SKM-1 treated with dmso at 0.1 percent for 144 hours (cell line): ENCODE results near the gene SIK3.

ENCODE experiments used
- DNase-seq: peaks from one replicate; lab custom pipeline; 2025; ENCODE audit not compliant: unreplicated experiment; lab: John Stamatoyannopoulos, UW

SIK3 gene

DNA sequence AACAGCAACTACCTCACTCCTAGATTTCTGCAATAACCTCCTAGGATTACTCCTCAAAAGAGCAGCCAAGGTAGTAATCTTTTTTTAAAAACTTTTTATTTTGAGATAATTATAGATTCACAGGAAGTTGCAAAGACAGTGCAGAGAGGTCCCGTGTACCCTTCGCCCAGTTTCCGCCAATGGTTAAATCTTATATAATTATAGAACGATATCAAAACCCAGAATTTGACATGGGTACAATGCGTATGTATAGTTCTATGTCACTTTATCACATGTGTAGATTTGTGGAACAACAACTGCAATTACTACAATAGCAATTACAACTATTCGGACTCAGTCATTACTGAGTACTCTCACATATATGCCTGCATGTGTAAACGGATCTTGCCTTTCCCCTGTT lies 166.0 kb downstream of the SIK3 start:
- no peak for DNase-seq

DNA sequence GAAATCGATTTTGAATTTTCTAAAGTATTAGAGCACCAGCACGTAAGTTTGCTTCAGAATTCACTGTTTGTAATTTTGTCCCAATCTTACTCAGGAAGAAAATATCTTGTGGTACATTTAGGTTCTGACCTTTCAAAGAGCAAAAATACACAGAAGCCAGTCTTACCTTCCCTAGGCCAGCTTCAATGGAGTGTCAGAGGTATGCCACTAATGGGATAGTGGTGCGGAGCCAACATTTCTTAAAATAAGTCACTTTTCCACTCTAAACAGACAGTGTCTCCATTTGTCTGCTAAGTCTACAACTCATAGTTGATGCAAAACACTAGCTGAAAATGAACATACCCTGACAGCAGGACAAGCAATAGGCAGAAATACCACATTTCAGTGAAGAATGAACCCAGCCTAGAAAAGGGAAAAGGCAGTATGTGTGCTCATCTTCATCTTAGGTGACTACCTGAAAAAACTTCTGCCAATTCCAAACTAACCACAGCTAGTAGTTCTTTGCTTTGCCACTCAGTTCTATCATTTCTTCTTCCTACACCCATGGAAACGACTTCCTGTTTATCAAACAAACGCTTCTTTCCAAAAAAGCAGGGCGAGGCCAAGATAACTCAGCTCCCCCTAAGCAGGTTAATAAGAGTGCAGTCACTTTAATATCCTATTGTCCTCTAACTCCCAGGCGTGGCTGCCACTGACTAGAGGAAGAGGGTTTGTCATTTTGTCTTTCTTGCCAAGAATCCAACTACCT lies 166.8 kb downstream of the SIK3 start:
- DNase-seq, result peak; percentile 8

DNA sequence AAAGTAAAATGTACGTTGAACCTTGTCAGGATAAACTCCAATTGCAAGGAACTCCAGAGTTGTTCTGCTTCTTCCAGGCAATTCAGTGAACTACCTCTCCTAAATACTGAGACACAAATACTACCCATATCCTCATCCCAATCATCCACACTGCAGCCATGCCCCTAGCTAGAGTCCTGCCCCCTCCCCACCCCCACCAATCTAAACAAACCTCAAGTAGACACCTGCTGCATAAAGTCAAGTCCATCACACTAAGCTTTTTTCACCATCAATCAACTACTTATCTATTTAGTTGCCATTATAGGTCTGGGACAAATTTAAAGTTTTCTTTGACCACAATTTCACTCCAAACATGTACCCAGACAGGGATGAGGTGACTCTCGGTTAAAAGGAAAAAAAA lies 167.6 kb downstream of the SIK3 start:
- DNase-seq, result no peak

DNA sequence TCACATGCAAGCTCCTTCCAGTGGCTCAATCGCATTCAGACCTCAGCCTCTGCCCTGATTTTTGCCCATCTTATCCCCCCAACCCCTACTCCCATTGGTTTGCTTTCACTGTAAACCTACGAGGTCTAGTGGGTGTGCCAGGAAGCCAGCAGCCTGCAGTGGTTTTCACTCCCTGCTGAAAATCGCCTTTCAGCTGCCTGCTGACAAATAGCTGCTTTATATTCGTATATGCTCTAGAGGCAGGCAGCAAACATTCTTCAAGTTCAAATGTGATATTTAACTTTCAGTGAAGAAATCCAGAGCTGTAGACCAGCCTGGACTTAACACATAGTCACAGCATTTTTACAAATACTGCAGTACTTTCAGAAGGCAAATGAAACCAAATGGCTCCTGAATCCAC lies 168.1 kb downstream of the SIK3 start:
- no peak for DNase-seq

DNA sequence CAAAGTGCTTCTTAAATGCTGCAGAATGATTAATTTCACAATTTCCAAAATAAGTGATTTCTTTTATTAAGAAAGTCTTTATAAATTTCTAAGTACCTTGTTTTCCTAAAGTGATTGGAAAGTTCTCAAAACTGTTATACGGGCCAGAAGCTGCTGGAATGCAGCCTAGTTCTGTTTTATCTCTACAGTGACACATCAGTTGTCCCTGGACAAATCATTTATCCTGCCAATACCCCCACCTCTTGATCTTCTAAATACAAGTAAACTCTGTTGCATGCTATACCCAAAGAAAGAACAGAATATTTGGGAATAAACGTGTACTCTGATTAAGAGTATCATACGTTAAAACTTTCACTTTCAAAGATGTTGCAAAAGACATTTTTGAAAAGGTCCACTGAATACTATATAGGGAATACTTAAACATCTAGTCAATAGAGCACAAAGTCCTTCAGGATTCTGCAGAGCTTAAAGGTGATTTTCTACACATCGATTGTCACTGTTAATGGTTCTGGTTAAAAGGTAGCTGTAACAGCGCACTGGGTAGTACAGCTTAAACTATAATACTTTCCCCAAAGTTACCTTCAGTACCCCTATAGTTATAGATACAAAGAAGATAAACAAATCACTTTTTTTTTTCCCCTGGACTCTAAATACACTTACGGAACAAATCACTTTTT lies 168.7 kb downstream of the SIK3 start:
- no peak for DNase-seq

DNA sequence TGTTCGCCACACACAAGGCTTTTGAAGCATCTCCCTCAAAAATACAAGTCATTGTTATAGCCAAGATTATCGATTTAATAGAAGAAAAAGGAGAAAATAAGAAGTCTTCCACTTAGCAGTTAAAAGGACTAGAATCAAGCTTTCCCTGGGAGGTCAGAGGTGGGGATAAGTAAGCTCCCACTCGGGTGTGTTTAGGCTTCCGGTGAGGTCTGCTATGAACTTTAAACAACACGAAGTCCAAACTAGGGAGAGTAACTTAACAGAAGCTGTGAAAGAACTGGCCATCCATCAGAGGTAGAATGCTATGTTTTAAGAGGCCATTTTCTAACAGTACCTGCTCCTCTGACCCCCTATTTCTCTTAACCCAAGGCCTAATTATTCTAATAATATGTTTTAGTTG lies 169.4 kb downstream of the SIK3 start:
- no peak for DNase-seq

DNA sequence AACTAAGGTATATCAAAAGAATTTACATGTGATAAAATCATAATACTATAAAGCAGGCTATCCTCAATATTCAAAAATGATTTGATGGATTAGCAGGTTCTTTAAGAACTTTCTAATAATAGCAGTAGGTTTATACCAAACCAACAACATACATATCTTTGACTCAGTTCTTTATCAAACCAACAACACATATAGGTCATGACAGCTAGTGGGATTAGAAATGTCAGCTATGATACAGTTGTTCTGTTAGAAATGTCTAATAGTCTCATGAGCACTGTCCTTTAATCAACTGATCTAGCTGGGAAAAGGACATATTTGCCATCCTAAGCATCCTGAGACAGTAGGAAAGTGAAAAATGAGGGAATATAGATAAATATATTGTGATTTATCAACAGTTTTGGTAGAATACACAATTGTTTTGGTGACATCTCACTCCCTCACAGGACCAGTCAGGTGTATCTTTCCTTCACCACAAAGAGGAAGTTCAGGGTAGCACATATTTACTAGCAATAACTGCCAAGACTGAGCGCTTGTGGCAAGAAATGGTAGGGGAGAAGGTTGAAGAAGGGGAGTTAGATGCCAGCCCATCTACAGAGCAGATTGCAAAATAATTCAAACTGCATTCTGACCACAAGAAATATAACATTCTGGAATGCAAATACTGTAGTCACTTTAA lies 170.0 kb downstream of the SIK3 start:
- peak; percentile 4 for DNase-seq

DNA sequence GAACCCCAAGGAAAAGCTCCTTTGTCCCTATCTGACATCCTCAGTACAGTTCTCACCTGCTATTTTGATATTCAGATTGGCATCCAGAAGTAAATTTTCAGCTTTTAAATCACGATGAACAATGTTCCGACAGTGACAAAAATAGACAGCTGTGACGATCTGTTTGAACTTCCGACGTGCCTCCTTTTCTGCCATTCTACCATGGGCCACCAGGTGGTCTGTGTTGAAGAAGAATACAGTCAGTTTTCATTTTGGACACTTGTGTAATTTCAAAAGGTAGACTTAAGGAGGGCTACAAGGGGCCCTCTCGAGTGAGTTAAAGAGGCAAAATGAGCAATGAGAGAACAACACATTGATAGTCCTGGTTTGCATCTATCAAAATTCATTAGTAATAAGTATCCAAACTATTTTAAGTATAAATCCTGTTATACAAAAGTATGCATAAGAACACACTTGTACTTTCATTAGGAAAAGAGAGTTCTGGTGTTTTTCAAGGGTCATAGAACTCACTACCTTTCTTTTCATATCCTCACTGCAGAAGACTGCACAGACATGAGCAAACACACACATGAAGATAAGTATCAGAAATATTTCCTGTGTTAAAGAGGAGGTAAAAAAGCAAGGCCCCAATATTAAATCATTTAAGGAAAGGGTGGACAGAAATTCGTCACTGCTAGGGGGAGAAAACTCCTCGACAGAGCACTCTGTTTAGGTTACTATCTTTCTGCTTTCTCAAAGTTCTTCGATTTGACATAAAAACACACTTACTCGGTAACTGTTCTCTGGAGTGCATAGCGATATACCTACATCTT lies 170.9 kb downstream of the SIK3 start:
- DNase-seq, result no peak

DNA sequence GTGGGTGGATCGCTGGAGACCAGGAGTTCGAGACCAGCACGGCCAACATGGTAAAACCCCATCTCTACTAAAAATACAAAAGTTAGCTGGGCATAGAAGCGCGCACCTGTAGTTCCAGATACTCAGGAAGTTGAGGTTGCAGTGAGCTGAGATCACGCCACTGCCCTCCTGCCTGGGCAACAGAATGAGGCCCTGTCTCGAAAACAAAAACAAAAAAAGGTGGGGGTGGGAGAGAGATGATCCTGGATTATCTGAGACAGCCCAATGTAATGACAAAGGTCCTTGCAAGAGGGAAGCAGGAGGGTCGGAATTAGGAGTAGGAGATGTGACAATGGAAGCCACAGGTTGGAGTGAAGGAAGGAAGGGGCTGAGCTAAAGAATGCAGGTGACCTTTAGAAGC lies 173.2 kb downstream of the SIK3 start:
- no peak for DNase-seq

DNA sequence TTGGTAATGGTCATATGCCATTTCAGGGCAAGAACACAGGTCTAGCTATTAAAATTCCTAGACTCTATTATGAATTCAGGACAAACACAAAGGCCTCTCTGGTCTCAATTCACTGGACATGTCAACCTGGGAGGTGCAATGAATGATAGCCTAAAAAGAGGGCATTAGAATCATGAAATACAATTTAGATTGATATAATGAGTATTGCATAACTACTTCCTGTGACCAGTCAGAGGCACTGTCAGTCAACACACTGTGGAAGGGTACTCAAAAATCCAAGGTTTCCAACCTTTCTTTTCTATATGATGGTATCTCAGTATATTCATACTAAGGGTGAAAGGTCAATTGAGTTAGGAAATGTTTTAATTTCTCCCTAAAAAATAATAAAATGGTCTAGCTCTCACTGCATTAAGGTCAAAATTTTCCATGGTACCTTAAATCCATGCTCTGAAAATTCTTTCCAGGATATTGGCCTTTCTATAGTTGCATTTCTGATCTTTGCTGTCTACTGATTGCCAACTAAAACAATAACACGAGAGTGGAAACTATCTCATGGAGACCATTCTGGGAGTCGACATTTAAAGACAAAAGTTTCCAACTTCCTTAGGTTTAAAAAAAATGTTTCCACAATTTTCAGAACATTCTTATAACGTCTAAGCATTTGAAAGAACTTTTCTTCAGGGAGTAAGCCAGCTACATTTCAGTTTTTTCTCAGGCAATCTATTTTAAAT lies 179.1 kb downstream of the SIK3 start:
- DNase-seq, result no peak

DNA sequence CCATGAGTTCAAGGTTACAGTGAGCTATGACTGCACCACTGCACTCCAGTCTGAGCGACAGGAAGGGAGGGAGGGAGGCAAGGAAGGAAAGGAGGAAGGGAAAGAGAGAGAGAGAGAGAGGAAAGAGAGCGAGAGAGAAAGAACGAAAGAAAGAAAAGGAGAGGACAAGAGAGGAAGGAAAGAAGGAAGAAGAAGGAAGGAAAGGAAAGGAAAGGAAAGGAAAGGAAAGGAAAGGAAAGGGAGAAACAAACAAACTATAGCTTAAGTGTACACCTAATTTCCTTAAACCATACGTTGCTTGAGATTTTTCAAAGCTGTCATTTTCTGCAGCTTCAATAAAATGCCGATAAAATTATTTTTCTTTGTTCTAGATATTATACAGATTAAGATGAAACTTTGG lies 180.6 kb downstream of the SIK3 start:
- no peak for DNase-seq

DNA sequence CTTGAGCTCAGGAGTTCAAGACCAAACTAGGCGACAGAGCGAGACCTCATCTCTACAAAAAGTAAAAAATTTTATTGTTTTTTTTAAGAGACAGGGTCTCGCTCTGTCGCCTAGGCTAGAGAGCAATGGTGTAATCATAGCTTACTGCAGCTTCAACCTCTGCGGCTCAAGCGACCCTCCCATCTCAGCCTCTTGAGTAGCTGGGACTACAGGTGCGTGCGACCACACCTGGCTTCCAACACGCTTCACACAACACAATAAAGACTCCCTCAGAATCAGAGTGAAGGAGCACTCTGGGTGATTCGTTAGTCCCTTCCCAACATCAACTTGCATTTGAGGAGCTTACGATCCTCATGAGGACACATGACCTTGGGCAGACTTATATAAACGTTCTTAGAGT lies 181.3 kb downstream of the SIK3 start:
- no peak for DNase-seq

DNA sequence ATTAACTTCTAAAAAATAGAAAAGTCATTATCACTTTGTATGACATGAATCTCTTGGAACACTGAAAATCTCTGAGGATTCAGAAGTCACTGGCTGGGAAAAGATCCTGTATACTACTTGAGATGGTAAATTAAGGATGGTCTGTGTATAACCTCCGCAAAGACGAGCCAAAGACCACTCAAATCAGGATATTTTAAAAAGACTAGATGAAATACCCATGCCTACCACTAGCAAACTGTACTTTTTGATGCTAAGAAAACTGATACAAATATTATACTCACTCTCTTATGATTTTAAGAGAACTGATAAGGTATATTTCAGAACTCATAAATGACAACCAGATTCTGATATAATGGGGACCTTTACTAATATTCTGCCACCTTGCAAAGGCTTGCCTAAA lies 182.2 kb downstream of the SIK3 start:
- DNase-seq, result no peak

DNA sequence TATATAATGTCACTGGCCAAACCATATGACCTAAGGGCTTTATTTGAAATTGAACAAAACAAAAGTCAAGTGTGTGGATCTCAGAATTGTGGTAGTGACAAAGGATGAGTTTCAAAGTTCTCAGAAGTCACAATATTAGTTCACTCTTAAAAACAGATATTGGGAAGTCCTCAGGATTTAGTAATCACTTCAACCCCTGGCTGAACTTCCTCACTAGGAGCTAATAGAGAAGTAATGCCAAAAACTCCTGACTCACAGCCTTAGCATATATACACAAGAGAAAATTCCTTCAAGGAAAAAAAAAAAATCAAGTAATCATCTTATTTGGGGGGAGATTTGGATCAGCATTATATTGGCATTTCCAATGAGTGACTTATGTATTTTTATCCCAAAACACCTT lies 185.2 kb downstream of the SIK3 start:
- peak; percentile 72 for DNase-seq

DNA sequence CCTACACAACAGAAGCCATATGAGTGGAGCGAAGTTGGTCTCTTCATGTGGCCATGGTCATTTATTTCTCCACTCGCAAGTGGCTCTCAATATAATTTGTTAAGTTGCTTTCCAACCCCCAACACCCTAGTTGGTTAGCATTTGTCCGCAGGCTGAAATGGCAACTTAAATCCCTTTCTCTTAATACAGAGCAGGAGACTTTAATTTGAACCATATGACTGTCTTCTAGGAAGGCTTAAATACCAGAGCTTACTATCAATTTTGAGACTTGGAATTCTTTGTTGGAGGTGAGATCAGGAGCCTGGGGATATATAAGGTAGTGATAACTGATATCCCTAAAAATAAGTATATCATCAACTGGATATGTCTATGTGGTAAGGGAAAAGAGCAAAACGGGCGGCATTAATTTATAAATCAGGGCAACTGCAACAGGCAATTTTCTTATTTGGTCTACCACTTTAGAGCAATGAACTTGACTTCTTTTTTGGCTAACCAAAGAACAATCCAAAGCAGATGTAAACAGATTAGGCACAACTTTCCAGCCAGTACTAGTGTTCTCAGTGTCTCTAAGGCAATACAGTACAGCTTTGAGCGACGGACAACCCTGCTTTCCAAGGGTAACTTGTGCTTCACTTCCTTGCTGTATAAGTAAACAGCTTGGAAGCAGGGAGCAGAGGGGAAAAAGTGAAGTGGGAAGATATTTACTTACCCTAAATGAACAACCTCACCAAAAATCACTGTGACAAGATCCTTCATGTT lies 186.1 kb downstream of the SIK3 start:
- DNase-seq, result no peak

DNA sequence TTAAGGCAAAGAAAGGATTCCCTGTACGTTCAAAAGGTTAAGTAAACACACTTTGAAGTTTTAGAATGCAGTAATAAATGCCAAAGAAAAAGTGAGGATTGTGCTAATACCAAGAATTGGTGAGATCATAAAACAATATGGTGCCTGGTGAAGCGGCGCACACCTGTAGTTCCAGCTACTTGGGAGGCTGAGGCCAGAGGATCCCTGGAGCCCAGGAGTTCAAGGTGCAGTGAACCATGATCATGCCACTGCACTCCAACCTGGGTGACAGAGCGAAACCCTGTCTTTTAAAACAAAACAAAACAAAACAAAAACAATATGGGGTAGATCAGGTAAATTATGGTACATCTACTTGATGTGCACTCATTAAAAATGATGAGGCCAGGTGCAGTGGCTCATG lies 187.4 kb downstream of the SIK3 start:
- DNase-seq, result no peak

DNA sequence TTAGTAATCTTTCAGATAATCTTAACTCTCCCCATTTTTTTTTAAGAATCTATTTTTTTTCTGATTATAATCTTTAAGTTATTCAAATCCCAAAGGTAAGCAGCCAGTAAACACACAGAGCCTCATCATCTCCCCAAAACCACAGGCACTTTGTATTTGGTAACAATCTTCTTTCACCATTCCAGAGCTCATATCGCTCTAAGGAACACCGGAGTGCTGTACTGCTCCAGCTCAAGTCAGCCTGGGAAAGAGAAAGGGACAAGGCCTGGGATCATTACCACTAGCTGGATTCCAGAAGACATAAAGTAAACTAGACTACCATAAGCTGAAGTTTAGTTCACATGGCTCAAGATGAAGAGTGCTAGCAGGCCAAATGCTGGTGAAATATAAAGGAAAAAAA lies 187.8 kb downstream of the SIK3 start:
- no peak for DNase-seq

DNA sequence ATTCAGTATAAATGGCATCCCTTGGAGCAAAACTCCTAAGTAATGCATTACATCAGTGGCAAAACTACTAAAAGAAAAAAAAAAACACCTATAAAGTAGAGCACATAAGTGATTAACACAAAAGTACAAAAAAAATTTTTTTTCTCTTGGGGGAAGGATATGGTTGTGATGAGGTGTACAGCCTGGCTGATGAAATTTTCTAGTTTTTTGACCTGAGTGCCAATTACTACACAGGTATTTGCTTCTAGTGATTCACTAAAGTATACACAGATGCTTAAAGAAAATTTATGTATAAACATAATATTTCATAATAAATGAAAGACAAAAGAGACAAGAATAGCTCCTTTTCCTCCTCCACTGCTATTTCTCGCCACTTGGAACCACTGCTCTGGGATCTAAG lies 189.0 kb downstream of the SIK3 start:
- no peak for DNase-seq

DNA sequence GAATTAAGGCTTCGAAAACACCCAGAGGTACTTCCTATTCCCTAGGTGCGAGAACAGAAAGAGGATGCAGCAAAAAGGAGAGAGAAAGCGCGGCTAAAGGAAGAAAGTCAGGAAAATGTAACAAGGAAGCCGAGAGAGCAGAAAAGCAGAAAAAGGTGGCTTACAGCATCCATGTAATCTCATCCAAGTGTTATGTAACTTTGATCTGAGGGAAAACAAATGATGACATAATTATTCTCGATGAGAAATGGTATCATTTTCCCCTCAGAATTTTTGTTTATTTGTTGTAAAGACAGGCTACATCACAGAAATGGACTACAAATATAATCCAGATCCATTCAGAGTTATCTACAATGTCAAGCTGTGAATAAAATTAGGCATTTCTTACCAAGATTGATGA lies 191.7 kb downstream of the SIK3 start:
- no peak for DNase-seq

DNA sequence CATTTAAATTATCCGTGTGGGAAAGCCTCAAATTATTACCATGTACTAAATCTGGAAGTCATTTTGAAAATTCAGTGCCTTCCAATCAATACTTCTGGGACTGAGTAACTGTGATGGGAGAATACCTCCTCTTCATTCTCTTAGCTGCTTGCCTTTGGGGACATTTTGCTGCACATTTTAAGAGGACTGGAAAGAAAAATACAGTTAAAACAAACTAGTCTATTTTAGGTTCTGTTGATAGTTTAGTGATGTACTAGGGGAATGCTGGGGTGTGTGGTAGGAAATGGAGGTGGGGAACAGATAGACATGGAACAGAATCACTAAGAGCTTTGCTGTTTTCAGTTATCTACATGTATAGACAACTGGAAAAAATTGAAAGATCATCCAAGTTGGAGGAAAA lies 195.1 kb downstream of the SIK3 start:
- DNase-seq, result no peak
